Neutrophil (primary cell): ENCODE data around the gene NPBWR2.
"Not testable (repeated sequence)": the region's sequence is repeated elsewhere in the genome, so short reads cannot be mapped to it uniquely, and the experiment has no call there.

Source experiments
- H3K27ac ChIP-seq: fragments of 200-600 bp; sonication (generic); 2 replicates; pipeline ENCODE4 v1.5.1; 2016; ENCODE audit warnings: mild to moderate bottlenecking, moderate library complexity
- H3K27me3 ChIP-seq: fragments of 200-600 bp; sonication (generic); 2 replicates; pipeline ENCODE4 v1.6.0; 2016; ENCODE audit warnings: mild to moderate bottlenecking
- H3K36me3 ChIP-seq: fragments of 200-600 bp; sonication (generic); 2 replicates; pipeline ENCODE4 v1.5.1; 2017
- H3K4me1 ChIP-seq, 2 experiments: fragments of 200-600 bp in 1 of 2; sonication (generic) in 1 of 2; 1 replicate in 1 of 2; 2 replicates in 1 of 2; pipeline versions ENCODE4 v1.5.1 to v1.6.1; 2013 to 2016; ENCODE audit warnings: low read depth in 1 of 2, low read length in 1 of 2, mild to moderate bottlenecking in 1 of 2, moderate library complexity in 1 of 2; ENCODE audit not compliant: control insufficient read depth in 1 of 2, insufficient read depth in 1 of 2
- H3K4me3 ChIP-seq, 2 experiments: fragments of 200-600 bp in 1 of 2; sonication (generic) in 1 of 2; 1 replicate in 1 of 2; 2 replicates in 1 of 2; pipeline ENCODE4 v1.5.1; 2013 to 2016; ENCODE audit warnings: low read depth in 1 of 2, low read length in 1 of 2, mild to moderate bottlenecking in 1 of 2, moderate library complexity in 1 of 2
- H3K9me3 ChIP-seq: fragments of 200-600 bp; sonication (generic); 2 replicates; pipeline ENCODE4 v1.5.1; 2016
- CTCF ChIP-seq: fragments of 200-600 bp; sonication (generic); IDR thresholded peaks from 2 replicates; pipeline ENCODE4 v1.5.1; 2016; ENCODE audit warnings: antibody characterized with exemption

The NPBWR2 gene

DNA sequence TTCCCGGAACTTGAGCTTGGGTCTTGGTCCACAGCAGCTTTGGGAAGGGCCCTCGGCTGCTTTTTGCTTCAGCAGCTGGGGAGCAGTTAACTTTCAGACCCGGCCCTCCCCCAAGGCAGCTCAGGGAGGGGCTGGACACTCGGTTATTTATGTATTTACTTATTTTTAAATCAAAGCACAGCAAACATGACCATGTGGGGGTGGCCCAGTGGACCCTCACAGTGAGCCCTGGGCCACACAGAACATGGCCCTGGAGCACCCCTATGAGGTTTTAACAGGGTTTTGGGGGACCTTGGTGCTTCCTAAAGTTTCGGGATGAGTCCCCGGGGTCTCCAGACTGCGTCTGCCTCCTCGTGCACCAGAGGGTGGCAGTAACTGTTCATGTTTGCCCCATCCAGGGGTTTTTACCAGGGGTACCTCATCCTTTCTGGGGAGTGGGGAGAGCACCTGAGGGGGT is 26.6 kb upstream of the NPBWR2 start:
- no peak overlapping the region for H3K4me3 ChIP-seq
- H3K27me3 ChIP-seq: peaks cover 11% of the 10 kb centered on the region
- H3K4me1 ChIP-seq: no peaks in the 10 kb centered on the region
- TF ChIP-seq CTCF: no peak
- H3K9me3 ChIP-seq: no peaks in the 10 kb centered on the region
- H3K27ac ChIP-seq: no peak overlapping the region
- no peaks in the 10 kb centered on the region for H3K36me3 ChIP-seq

- Histone ChIP-seq H3K9me3 (no peaks in the 10 kb centered on the region), H3K27me3 (peaks cover 26% of the 10 kb centered on the region), H3K4me3 (no peak overlapping the region), H3K36me3 (no peaks in the 10 kb centered on the region), H3K27ac (no peak overlapping the region), H3K4me1 (no peaks in the 10 kb centered on the region)
- no peak for TF ChIP-seq CTCF
Observed at GRCh38 chr20:64131406-64131805, 24.0 kb upstream of the NPBWR2 start.

GRCh38 chr20:64130876-64131275 is 23.5 kb upstream of the NPBWR2 start:
- Histone ChIP-seq H3K27me3 (peaks cover 31% of the 10 kb centered on the region), H3K9me3 (no peaks in the 10 kb centered on the region), H3K36me3 (no peaks in the 10 kb centered on the region), H3K4me1 (no peaks in the 10 kb centered on the region), H3K4me3 (no peak overlapping the region), H3K27ac (no peak overlapping the region)
- no peak for TF ChIP-seq CTCF

GRCh38 chr20:64130271-64130670 is 22.9 kb upstream of the NPBWR2 start:
- no peaks in the 10 kb centered on the region for H3K4me1 ChIP-seq
- H3K36me3 ChIP-seq: no peaks in the 10 kb centered on the region
- no peak overlapping the region for H3K4me3 ChIP-seq
- H3K9me3 ChIP-seq: no peaks in the 10 kb centered on the region
- peaks cover 37% of the 10 kb centered on the region for H3K27me3 ChIP-seq
- no peak for TF ChIP-seq CTCF
- H3K27ac ChIP-seq: no peak overlapping the region

DNA sequence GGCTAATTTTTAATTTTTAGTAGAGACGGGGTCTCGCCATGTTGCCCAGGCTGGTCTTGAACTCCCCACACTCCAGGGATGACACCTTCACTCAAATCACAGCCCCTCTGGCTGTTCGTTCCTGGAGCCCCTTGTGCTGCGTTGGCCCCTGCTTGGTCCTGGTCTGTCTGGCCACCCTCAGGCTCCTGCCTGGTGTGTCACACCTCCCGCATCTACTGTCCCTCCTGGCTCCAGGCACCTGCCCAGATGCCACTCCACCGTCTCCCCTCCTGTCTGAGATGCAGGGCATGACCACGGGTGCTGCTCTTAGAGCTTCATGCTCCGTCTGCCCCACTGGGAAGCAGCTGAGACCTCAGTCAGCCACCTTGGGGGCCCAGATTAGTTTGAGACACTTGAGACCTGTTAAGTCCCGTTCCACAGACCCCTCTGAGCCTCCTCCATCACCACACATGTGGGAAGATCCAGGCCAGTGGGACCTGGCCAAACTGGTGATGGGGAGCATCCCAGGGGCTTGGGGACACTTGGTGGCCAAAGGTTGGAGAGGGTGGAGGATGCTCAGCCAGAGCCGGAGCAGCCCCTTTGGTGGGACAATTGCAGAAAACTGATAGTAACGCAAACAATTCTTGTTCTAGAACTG is 21.9 kb upstream of the NPBWR2 start:
- Histone ChIP-seq H3K36me3 (no peaks in the 10 kb centered on the region), H3K27me3 (peaks cover 46% of the 10 kb centered on the region), H3K4me3 (no peak overlapping the region), H3K9me3 (no peaks in the 10 kb centered on the region), H3K27ac (no peak overlapping the region), H3K4me1 (no peaks in the 10 kb centered on the region)
- TF ChIP-seq CTCF: no peak

- H3K4me1 ChIP-seq, H3K36me3 ChIP-seq, H3K4me3 ChIP-seq, H3K9me3 ChIP-seq, H3K27ac ChIP-seq: not testable (repeated sequence)
- peaks cover 68% of the 10 kb centered on the region for H3K27me3 ChIP-seq
Observed at GRCh38 chr20:64123517-64123916, 16.2 kb upstream of the NPBWR2 start.

DNA sequence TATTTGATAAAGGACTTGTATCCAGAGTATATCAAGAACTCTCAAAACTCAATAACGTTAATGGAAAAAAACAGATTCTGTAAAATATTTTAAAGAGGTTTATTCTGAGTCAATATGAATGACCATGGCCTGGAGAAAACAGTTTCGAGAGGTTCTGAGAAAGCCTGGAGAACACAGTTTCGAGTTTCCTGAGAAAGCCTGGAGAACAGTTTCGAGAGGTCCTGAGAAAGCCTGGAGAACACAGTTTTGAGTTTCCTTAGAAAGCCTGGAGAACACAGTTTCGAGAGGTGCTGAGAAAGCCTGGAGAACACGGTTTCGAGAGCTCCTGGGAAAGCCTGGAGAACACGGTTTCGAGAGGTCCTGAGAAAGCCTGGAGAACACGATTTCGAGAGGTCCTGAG is 15.6 kb upstream of the NPBWR2 start:
- not testable (repeated sequence) for H3K9me3 ChIP-seq, H3K27ac ChIP-seq, H3K4me3 ChIP-seq, H3K4me1 ChIP-seq, H3K36me3 ChIP-seq
- H3K27me3 ChIP-seq: peaks cover 63% of the 10 kb centered on the region
